CD4-positive, alpha-beta T cell treated with Interleukin-12 subunit alpha and Interleukin-12 subunit beta, for 1 hour (primary cell): ENCODE measurements around the gene L2HGDH.
A peak's percentile ranks its signal among the peaks of the same experiment; 100 is the strongest.
"Not testable (repeated sequence)": the region's sequence is repeated elsewhere in the genome, so short reads cannot be mapped to it uniquely, and the experiment has no call there.

ENCODE experiments used
- DNase-seq: peaks from one replicate; pipeline ENCODE4 v3.0.0-alpha.2; 2020

Gene L2HGDH

DNA sequence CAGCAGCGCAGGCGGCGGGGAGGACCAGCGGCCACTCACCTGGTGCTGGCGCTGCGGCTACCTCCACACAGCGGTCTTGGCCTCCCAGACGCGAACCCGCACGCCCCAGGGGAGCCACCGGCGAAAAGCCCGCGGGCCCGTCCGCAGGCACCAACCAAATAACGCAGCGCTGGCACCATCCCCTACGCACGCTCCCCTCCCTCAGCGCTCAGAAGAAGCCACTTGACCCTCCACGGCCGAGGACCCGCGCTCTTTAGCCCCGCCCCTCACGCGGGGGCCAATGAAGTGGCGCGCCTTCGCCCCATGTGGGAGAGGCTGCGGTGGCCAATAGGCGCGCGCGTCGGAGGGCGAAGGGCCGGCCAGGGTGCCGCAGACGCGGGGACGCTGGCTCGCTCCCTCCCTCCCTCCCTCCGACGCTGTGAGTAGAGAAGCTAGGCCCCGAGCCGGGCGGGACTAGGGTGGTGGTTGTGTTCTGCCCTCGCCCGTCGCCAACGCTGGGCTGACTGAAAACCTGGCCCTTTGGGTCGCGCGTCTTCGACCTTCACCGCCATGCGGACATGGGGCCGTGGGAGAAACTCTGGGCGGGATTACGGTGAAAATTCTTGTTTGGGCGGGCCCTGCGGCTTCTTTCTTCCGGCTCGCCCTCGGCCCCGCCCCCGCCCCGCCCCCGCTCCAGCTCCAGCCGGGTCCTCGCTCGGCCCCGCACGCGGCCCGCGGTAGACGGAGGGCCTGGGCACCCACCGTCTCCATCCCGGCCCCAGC is at the start of gene L2HGDH, which contains the start of gene DMAC2L:
Gene L2HGDH, minus strand, starts transcription at position 258 of the 762 bp plus-strand sequence. Its CDS starts 79 bp downstream, at position 179.
Gene DMAC2L, plus strand, starts transcription at position 353 of the 762 bp plus-strand sequence. CDS start 9,164 bp downstream, outside the sequence.
- peak; percentile 90 for DNase-seq

DNA sequence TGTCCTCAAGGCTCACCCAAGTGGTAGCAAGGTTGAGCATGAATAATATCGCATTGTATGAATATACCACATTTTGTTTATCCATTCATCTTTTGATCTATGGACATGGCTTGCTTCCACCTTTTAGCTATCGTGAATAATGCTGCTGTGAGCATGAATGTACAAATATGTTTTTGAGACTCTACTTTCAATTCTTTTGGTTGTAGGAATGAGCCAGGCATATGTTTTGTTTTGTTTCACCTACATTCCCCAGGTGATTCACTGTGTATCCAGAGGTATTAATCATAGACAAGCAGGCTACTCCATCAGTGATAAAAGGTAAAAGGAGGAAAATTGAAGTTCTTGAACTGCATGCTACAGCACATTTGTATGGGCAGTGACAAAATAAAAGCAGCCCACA is 48.8 kb upstream of the L2HGDH start:
- DNase-seq, result no peak

DNA sequence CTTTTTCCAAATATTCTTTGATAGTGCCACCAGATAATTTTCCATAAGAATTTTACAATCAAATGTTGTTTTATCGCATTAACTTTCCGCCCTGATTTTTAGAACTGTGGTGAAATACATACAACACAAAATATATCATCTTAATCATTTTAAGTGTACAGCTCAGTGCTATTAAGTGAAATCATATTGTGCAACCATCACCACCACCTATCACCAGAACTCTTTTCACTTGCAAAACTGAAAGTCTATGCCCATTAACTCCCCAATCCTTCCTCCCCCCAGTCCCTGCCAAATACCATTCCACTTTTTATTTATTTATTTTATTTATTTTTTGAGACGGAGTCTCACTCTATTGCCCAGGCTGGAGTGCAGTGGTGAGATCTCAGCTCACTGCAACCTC is 48.1 kb upstream of the L2HGDH start:
- no peak for DNase-seq

DNA sequence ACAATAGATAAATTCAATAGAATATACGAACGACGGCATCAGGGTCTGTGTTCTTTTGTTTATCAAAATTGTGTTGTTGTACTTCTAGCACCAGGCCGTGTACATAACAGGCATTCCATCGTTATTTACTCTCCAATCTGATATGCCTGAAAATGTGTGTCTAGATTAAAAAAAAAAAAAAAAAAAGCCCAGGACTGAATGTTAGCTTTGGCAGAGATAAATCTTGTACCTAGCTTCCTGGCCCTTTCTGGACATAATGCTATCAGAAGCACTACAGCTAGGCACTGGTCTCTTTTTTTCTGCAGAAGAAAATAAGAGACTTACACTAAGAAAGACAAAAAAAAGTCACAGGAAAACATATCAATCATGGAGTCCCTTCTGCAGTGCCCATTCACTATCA is 47.6 kb upstream of the L2HGDH start:
- no peak for DNase-seq

DNA sequence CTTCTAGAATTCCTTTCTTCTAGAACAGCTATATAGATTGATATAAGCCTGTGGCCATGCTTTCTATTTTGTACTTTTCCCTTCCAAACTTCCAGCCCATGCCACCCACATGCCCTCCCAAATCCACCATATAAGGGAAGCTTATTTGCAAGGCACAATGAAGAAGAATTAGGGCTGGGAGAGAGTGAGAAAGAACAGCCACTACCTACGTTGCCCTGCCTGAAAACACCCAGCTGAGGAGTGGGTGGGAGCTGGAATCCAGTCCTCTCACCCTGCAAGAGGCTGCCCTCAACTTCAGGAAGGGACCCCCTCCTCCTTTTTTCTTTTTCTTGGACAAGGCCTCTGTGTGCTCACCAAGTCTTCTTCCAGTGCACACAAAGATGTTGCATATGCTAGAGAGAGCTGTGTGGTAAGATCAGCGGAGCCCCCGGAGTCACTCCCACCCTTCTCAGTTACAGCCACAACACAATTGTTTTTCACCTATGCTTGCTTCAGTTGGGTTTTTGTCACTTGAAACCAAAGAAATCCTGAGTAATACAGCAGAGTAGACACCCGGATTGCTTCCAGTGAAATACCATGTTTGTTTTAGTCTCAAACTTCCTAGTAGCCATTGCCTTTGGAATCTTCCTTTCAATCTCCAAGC is 45.8 kb upstream of the L2HGDH start:
- DNase-seq, result no peak

DNA sequence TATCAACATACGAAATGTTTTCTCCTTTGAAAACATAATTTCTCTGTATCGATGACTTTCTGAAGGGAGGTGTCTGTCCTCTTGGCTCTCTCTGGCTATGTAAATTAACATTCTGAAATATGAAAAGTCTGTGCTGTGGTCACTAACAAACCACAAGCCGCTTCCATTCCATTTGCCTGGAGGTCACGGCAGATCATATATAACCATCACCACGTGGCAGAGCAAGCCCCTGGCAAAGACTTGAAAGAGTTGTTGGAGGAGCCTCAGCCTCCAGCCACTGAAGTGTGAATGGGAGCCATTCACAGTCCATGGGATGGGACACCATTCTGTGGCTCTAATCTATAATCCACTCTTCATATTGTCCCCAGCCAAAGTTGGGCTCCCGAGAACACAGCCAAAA is 45.1 kb upstream of the L2HGDH start:
- DNase-seq, result no peak

DNA sequence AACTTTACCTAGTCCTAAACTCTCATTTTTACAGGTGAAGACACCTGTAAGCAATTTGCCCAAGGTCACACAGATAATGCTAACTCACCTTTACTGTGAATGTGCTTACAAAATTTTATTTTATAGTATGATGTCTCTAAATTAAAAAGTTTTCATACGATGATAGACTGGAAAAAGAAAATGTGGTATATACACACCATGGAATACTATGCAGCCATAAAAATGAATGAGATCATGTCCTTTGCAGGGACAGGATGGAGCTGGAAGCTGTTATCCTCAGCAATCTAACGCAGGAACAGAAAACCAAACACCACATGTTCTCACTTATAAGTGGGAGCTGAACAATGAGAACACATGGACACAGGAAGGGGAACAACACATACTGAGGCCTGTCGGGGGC is 44.3 kb upstream of the L2HGDH start:
- not testable (repeated sequence) for DNase-seq

DNA sequence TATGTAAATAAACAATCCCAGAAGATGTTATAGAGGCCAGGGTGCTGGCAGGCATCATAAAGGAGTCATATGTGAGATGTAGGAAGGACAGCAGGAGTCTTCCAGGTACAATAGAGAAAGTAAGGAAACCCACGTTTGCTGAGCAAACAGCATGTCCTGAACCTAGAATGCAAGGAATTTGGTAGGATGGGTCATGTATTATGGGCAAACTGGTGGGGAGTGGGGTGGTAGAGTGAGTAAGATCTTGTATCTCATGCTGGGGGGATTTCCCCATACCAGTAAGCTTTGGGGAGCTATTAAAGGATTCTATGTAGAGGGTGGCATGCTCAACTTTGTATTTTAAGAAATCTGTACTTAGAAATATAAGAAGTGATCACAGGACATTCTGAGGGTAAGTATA is 43.7 kb upstream of the L2HGDH start:
- no peak for DNase-seq

DNA sequence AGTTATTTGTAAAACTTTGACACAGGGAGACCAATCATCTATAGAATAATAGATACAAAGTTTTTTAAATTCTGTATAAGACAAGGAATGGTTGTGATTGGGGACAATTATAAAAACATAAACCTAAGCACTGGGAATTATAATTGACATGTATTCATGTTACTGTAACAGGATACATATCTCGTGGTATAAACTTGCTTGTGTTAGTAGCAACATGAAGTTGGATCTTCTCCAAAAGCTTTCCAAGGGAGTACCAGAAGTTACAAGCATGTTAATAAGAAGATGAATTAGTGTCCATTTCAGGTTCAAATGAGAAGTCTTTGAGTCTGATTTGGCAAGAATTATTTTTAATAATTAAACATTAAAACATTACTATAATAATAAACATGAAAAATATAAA is 42.5 kb upstream of the L2HGDH start:
- no peak for DNase-seq

DNA sequence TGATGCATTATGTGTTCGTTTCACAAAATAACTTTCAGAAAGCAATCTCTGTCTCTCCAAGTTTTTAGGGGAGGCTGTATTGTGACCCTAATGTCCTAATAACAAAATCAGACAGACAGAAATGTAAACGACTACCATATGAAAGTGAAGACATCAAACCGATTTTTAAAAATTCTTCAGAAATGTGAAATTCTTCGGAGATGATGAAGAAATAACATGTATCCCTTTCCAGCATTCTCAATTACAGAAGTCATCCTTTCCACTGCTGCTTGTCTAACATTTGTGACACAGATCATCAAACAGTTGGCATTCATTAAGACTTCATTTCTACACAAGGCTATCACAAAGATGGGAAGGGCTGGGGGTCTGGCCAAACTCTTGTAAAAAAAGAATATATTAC is 41.1 kb upstream of the L2HGDH start:
- no peak for DNase-seq

DNA sequence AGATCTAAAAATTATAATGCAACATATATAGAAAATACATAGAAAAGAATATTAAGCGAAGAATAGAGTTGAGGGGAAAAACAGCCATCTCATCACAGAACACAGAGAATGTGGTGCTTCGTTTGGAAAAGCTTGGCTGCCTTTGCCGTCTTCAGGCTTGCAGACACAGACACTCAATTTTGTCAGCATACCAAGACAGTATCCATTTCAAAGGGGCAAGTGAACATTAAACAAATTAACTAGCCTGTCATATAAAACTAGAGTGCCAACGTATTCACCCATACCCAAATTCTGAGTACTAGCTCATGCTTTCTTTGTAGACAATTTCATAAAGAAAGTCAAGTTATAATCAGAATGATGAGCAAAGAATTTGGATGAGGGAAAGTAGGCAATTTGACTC is 40.6 kb upstream of the L2HGDH start:
- DNase-seq, result no peak

DNA sequence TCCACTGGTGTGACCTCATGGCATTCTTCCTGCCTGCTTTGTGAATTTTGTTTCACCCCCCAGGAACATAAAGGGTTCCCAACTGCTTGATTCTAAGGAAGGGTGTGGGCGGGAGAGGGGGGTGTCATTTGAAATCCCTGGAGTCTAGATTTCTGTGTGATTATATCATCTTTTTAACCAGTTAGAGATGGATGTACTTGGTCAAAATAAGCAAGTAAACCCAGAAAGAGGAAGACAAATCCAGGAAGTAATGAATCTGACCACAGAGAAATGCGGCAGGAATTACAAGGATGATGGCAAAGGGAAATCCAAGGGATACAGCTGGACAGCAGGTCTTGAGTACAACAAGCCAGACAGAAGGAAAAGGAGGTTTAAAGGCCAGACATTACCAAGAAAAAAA is 38.9 kb upstream of the L2HGDH start:
- no peak for DNase-seq

DNA sequence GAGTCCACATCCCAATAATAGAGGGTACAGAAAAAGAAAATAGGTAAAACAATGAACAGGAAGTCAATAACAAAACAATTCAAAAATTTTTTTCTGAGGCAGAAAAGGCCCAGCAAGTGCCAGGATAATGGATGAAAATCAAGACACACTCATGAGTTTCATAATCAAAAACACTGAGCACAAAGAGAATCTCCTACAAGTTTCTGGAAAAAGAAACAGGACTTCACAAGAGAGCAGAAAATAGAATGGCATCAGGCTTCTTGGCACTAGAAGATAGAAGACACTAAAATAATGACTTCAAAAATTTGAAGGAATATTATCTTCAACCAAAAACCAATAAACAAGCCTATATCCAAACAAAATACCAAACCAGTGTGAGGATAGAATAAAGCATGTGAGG is 36.9 kb upstream of the L2HGDH start:
- no peak for DNase-seq

DNA sequence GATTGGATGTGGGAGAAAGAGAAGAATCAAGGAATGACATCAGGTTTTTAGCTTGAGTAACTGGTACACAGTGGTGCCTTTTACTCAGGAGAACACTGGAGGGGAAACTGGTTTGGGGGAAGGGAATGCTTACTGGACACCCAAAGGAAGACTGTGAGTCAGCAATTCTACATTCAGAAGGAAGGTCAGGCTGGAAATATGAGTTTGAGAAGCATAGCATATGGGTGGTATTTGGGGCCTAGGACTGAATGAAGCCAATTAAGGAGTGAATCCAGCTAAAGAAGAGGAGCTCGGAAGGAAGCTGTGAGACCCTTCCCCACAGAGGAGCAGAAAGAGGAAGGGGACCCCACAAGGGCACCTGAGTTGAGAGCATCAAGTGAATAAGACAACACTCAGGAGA is 35.5 kb upstream of the L2HGDH start:
- DNase-seq, result no peak

DNA sequence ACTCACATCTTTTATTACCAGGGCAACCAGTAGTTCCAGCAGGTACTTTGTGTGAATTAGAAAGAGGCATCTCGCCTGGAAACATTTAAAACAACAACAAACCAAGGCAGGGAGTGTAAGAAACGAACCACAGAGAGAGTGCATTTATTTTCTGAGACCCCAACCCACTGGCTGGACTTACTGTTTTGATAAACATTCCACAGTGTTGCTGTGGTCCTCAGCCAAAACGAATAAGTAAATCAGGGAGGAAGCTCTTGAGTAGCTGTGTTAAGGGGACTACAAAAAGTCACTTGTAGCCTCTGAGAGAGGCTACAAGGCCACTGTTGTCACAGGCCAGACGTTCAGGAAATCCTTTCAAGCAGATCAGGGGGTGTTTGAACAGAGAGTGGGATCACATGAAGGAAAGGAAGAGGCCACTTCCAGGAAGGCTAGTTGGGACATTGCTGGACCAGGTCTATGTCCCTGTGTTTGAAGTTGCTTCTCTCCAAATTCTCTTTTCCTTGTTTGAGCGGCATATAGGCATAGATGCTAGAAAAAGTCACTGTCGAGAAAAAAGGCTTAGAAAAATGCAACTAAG is 33.9 kb upstream of the L2HGDH start:
- no peak for DNase-seq

DNA sequence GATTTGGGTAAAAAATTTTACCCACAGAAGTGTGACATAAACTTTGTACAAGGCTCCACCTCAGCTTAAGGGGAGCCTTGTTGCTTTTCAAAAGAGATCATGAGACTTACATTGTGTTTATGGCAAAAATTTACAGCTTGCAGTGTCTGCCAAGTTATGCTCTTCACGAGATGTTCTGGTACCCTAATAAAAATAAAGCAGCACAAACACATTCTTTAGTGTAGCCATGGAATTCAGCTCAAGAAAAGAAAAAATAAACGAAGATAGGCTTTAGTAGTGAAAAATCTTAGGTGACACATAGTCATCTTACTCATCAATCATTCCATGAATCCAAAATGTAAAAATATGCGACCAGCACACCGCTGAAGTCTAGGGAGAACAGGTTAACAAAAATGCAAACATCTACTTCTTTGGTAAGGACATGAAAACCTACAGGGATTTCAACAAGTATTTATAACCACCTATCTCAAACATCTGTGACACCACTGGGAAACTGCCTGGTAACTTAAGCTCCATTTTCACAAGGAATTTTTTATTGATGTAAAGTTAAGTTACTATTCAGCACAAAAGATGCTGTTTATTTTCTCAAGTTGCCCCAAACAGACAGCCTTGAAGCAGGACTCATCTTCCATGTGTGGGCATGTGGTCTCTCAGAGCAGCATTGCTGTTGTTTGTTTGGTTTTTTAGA is 33.0 kb upstream of the L2HGDH start:
- no peak for DNase-seq

DNA sequence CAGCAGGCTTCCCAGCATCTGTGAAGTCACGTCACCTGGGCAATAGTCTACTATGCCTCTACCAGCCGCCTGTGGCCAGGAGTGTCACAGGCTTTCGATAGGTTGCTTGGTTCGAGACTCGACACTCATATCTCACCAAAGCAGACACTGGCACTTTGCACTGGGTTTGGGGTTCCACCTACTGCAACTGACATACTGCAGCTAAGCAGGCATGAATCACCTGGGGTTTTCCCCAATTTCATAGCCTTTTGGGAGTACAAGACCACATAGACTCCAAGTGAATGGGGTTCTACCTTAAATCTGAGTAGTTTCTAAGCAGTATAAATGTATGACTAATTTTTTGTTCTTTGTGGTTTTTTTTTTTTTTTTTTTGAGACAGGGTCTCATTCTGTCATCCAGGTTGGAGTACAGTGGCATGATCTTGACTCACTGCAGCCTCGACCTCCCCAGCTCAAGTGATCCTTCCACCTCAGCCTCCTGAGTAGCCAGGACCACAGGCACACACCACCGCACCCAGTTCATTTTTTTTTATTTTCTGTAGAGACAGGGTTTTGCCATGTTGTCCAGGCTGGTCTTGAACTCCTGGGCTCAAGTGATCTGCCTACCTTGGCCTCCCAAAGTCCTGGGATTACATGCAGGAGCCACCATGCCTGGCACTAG is 32.2 kb upstream of the L2HGDH start:
- DNase-seq, result peak; percentile 10

DNA sequence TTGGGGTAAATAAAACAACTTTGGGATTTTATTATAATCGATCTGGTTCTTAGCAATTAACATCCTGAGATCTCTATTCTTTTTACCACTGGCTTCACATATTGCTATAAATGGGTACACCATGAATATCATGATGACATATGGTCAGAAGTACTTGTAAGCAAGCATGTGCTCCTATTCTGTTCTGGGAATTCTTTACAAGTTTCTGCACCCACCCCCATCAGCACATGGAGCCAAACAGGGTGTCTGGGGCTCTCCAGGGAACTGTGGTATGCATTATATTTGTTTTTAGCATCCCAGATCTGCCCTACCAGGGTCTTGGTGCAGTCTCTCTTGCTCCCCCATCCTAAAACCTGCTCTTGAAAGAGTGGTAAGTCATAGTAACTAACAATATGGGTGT is 31.4 kb upstream of the L2HGDH start:
- DNase-seq, result no peak

DNA sequence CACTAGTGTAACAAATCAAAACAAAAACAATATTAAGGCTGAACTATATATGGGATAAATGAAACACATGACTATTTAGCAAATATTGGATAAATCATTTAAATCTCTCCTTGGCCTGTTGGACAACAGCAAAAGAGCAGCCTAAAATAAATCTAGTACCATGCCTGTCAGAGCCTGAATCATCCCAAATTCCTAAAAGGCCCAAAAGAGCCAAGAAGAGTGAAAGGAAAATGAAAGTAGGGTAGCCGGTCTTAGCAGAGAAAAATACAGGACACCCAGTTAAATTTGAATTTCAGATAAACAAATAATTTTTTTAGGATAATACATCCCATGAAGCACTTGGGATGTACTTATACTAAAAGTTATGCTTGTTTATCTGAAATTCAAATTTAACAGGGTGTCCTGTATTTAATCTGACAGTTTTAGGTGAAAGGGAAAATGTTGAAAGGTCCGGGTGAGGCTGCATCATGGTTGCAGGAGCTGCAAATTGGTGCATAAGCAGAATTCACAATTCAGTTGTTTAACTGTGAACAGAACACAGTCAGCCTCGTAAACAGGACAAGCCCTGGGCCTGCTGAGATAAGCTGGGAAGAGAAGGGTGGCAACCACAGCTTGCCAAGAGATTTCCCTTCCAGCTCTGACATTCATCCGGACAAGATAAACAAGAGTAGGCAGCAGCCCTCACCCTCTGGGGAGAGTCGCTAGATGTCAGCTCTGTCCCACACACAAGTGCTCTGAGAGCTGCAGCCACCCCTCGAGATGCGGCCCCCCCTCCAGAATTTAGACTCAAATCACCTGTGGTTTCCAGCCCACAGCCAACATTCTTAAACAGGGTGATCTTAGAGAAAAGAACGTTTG is 30.4 kb upstream of the L2HGDH start:
- DNase-seq, result peak; percentile 47

DNA sequence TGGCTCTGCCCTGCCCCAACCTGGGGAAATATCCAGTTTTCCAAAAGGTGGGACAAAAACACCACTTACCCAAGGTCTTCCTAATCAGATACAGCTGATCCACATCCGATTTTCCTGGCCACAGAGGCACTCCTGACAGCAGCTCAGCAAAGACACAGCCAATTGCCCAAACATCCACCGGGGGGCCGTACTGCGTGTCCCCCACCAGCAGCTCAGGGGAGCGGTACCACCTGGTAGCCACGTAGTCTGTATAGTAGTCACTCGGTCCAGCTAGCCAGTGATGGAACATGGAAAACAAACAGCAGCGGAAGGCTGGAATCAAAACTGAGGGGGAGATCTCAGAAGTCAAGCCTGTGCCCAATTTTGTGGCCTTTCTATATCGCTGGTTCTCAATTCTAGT is 28.9 kb upstream of the L2HGDH start:
- DNase-seq, result no peak

DNA sequence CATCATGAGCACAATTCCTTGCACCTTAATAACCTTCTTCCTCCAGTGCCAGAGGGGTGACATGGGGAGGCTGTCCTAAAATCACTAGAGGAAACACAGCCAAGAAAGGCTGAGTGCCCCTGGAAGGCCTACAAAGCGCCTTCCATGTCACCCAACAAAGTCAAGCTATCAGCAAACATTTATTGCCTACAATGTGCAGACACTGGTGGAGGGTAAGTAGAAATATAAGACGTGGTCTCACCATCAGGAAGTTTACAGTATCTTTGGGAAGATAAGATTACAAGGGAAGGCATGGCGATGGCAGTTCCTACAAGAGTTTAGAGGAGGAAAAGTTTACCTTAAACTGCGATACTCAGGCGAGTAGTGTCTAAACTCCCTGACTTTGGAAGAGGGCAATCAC is 28.0 kb upstream of the L2HGDH start:
- DNase-seq, result no peak

DNA sequence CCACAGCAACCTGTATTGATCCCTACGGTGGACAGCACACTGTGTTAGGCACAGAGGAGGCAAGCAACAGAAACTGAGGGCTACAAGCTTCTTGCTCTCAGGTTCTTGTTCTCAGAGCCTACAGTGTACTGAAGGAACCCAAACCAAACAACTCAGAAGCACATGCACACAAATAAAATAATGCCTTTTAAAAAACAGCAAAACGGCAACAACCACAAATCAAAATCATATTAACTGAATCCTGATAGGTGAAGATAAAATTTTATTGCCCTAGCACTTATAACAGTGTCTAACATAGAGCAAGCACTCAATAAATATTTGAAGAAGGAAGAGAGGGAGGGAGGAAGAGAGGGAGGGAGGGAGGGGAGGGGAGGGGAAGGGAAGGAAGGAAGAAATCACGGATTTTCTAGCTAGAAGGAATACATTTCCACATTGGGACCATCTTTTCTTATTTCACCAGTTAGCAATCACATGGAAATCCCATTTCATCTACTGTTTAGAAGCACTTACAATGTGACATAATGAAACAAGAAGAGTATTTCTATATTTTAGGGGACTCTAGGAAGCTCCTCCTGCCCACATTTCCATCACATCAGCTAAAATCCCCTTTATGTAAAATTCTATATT is 27.3 kb upstream of the L2HGDH start:
- no peak for DNase-seq
